Progenitor cell of endocrine pancreas (in vitro differentiated cells): ENCODE measurements around the gene ZNF214. TPM values are rescaled to one million over a fixed set of nuclear protein-coding genes. Genes with fewer than 3 reads are reported as not detected.

ENCODE experiments used
- DNase-seq: peaks from one replicate; pipeline ENCODE4 v3.0.0; 2021; ENCODE audit warnings: low spot score; ENCODE audit not compliant: unreplicated experiment
- H3K27ac Mint-ChIP-seq: 2 replicates; pipeline ENCODE4 v1.8.0; 2021; ENCODE audit warnings: mild to moderate bottlenecking, moderate library complexity, mixed read lengths
- H3K27me3 Mint-ChIP-seq: 2 replicates; pipeline ENCODE4 v1.8.0; 2021; ENCODE audit warnings: mixed read lengths
- H3K36me3 Mint-ChIP-seq: 2 replicates; pipeline ENCODE4 v1.8.0; 2022; ENCODE audit warnings: mixed read lengths; ENCODE audit not compliant: insufficient read depth
- H3K4me1 Mint-ChIP-seq: 2 replicates; pipeline ENCODE4 v1.8.0; 2021; ENCODE audit warnings: low read depth, mixed read lengths
- H3K4me3 Mint-ChIP-seq: 2 replicates; pipeline ENCODE4 v1.8.0; 2021; ENCODE audit warnings: low read depth, mild to moderate bottlenecking, moderate library complexity, mixed read lengths
- H3K9me3 Mint-ChIP-seq: 2 replicates; pipeline ENCODE4 v1.8.0; 2021; ENCODE audit warnings: low read depth, mixed read lengths
- CTCF ChIP-seq: fragments of 200-600 bp; sonication (generic); IDR thresholded peaks from one replicate; pipeline ENCODE4 v1.5.0; 2021; ENCODE audit warnings: antibody characterized with exemption, mild to moderate bottlenecking; ENCODE audit not compliant: unreplicated experiment
- total RNA-seq: library from RNA; stranded (reverse); gene quantifications from 2 replicates; pipeline ENCODE4 v1.2.1, GENCODE V29; 2021

The ZNF214 gene
- total RNA-seq, 1 donor from 2014 or later, result 11.4 TPM

DNA sequence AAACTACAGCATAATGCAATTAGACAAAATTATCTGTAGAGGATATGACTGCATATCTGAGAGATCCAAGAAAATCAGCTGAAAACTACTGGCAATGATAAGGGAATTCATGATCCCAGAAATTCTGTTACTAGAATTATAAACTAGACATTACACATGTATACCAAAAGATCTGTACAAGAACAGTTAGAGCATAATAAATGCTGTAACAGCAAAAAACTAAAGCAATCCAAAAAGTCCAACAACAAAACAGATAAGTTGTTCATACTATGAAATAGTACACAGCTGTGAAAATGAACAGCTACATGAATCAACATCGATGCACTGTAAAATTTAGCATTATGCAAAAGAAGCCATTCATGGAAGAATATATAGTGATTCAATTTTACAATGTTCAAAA lies 6.0 kb downstream of the ZNF214 start:
- no peak overlapping the region for H3K4me3 Mint-ChIP-seq
- H3K27ac Mint-ChIP-seq, result no peak overlapping the region
- H3K36me3 Mint-ChIP-seq, result peaks cover 9% of the 10 kb centered on the region
- no peak for DNase-seq
- H3K9me3 Mint-ChIP-seq, result no peaks in the 10 kb centered on the region
- no peak for TF ChIP-seq CTCF
- no peaks in the 10 kb centered on the region for H3K27me3 Mint-ChIP-seq
- peaks cover 13% of the 10 kb centered on the region for H3K4me1 Mint-ChIP-seq

GRCh38 chr11:7004482-7004881 lies 15.7 kb downstream of the ZNF214 start:
- no peak for TF ChIP-seq CTCF
- no peak for DNase-seq
- peaks cover 21% of the 10 kb centered on the region for H3K36me3 Mint-ChIP-seq
- peaks cover under 1% of the 10 kb centered on the region for H3K4me1 Mint-ChIP-seq
- H3K4me3 Mint-ChIP-seq, result no peak overlapping the region
- H3K27ac Mint-ChIP-seq, result no peak overlapping the region
- no peaks in the 10 kb centered on the region for H3K27me3 Mint-ChIP-seq
- H3K9me3 Mint-ChIP-seq, result no peaks in the 10 kb centered on the region

GRCh38 chr11:6995703-6996102 lies 24.4 kb downstream of the ZNF214 start:
- H3K27me3 Mint-ChIP-seq, result no peaks in the 10 kb centered on the region
- no peak overlapping the region for H3K27ac Mint-ChIP-seq
- peaks cover 7% of the 10 kb centered on the region for H3K36me3 Mint-ChIP-seq
- H3K9me3 Mint-ChIP-seq, result no peaks in the 10 kb centered on the region
- no peak for DNase-seq
- H3K4me3 Mint-ChIP-seq, result no peak overlapping the region
- no peak for TF ChIP-seq CTCF
- no peaks in the 10 kb centered on the region for H3K4me1 Mint-ChIP-seq

DNA sequence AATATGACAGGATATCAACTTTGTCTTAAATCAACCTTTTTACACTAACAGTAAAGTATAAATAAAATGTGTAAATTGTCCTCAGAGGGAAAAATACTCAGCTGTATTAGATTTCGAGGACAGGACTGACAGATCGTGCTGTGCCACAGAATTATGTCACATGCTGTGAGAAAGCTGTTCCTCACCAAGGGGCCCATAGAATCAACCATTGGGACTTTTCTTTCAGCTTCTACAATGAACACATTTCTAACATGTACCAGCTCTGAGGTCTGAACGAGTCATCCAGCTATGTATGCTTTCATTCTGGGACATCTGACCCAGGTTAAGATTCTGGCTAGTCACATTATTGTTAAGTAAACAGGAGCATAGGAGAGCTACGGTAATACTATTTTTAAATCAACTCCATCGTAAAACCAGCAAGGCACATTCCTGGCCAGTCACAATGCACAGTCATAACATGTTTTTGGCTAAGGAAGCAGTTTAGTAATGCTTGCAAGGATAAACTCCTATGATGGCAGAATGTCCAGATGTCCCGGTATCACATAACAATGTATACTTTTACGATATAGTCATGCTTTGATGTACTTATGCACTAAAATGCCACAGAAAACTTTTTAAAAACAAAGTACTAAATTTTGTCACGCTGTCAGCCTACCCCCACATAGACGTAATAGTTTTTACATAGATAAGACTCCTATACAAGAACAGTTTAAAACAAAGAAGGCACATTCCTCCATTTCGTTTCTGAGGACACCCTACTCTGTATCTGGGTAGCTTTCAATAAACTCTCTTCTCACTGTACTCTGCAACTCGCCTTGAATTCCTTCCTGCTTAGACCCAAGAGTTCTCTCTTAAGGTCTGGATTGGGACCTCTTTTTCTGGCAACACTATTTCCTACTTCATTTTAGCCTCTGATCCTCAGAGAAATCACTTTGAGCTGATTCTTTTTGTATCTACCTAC lies 27.4 kb downstream of the ZNF214 start:
- H3K4me3 Mint-ChIP-seq, result no peak overlapping the region
- TF ChIP-seq CTCF, result no peak

DNA sequence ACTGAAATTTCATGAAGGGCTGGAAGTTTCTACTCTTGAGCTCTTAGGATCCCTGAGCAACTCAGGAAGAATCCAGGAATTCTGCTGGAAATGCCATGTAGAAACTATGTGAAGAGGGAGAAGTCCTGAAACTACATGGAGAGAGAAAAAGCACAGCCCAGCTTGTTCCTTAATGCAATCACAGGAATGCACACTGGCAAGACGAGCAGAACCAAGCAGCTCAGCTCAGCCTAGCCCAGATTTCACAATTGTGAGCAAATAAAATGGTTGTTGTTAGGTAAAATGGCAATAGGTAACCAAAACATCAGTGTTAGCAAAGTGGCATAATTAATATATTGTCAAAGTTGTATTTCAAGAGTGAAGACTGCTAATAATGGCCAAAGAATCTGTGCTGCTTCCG lies 28.1 kb downstream of the ZNF214 start:
- Mint-ChIP-seq H3K4me1 (no peaks in the 10 kb centered on the region), H3K36me3 (no peaks in the 10 kb centered on the region), H3K4me3 (no peak overlapping the region), H3K9me3 (no peaks in the 10 kb centered on the region), H3K27ac (no peak overlapping the region), H3K27me3 (no peaks in the 10 kb centered on the region)
- no peak for DNase-seq
- TF ChIP-seq CTCF, result no peak

More for the DNA sequence above, 27.4 kb downstream of the ZNF214 start:
- no peak for DNase-seq
- no peaks in the 10 kb centered on the region for H3K27me3 Mint-ChIP-seq
- H3K36me3 Mint-ChIP-seq, result no peaks in the 10 kb centered on the region
- H3K27ac Mint-ChIP-seq, result no peak overlapping the region
- no peaks in the 10 kb centered on the region for H3K9me3 Mint-ChIP-seq
- no peaks in the 10 kb centered on the region for H3K4me1 Mint-ChIP-seq
